Activated CD4-positive, alpha-beta T cell treated with anti-CD3 and anti-CD28 coated beads for 24 hours (primary cell): ENCODE data around the gene FMN1.
"Not testable (repeated sequence)": the region's sequence is repeated elsewhere in the genome, so short reads cannot be mapped to it uniquely, and the experiment has no call there.

ENCODE experiments used
- DNase-seq, 2 donors: peaks; one replicate each; pipeline ENCODE4 v3.0.0-alpha.2; 2020; ENCODE audit warnings: low read depth in 2 of 2

Gene FMN1

GRCh38 chr15:33094336-33094735, 100.2 kb downstream of the FMN1 start:
- no peak for DNase-seq

GRCh38 chr15:33093222-33093621, 101.3 kb downstream of the FMN1 start:
- no peak for DNase-seq

GRCh38 chr15:33091983-33092693, 102.4 kb downstream of the FMN1 start:
- DNase-seq, result no peak

- DNase-seq, result no peak
These were observed 104.4 kb downstream of the FMN1 start for GRCh38 chr15:33089878-33090757.

- DNase-seq, result no peak
These were observed 105.2 kb downstream of the FMN1 start for GRCh38 chr15:33089165-33089877.

GRCh38 chr15:33086500-33087121, 107.9 kb downstream of the FMN1 start:
- DNase-seq, result no peak

GRCh38 chr15:33084661-33085060, 109.9 kb downstream of the FMN1 start:
- DNase-seq, result no peak

GRCh38 chr15:33083232-33084081, 111.1 kb downstream of the FMN1 start:
- DNase-seq, result no peak

- DNase-seq, result no peak
These were observed 114.5 kb downstream of the FMN1 start for GRCh38 chr15:33080006-33080405.

- DNase-seq, result no peak
These were observed 115.9 kb downstream of the FMN1 start for GRCh38 chr15:33078607-33079006.

- no peak for DNase-seq
These were observed 117.6 kb downstream of the FMN1 start for GRCh38 chr15:33076937-33077336.

- DNase-seq, result no peak
These were observed 119.6 kb downstream of the FMN1 start for GRCh38 chr15:33074942-33075341.

- DNase-seq, result no peak
These were observed 120.3 kb downstream of the FMN1 start for GRCh38 chr15:33074212-33074611.

GRCh38 chr15:33071451-33071850, 123.1 kb downstream of the FMN1 start:
- DNase-seq, result no peak

- DNase-seq, result not testable (repeated sequence)
These were observed 124.6 kb downstream of the FMN1 start for GRCh38 chr15:33069903-33070302.

GRCh38 chr15:33069161-33069560, 125.4 kb downstream of the FMN1 start:
- DNase-seq, result no peak

GRCh38 chr15:33068511-33068990, 126.0 kb downstream of the FMN1 start:
- no peak for DNase-seq

- no peak for DNase-seq
These were observed 126.5 kb downstream of the FMN1 start for GRCh38 chr15:33068007-33068481.

GRCh38 chr15:33067456-33067855, 127.1 kb downstream of the FMN1 start:
- DNase-seq, result no peak

- DNase-seq, result no peak
These were observed 127.9 kb downstream of the FMN1 start for GRCh38 chr15:33066584-33066983.

- DNase-seq, result no peak
These were observed 129.6 kb downstream of the FMN1 start for GRCh38 chr15:33064878-33065277.
